GM19328 (cell line): ENCODE data around the gene ZNF423.
"Not testable (repeated sequence)": the region's sequence is repeated elsewhere in the genome, so short reads cannot be mapped to it uniquely, and the experiment has no call there.

ENCODE experiments used
- ATAC-seq: cut with Tn5 transposase; IDR thresholded peaks from one replicate; pipeline ENCODE4 v1.9.1; 2021; ENCODE audit warnings: mild to moderate bottlenecking, moderate library complexity; ENCODE audit not compliant: unreplicated experiment

The ZNF423 gene

GRCh38 chr16:49855822-49856671 is at the start of gene ZNF423:
TSS of gene ZNF423 (minus strand) at chr16:49856112. CDS start at chr16:49855774, 338 bp downstream.
- no peak for ATAC-seq

GRCh38 chr16:49904348-49905062 is 48.6 kb upstream of the ZNF423 start:
- ATAC-seq = no peak

GRCh38 chr16:49902908-49903307 is 47.0 kb upstream of the ZNF423 start:
- no peak for ATAC-seq

DNA sequence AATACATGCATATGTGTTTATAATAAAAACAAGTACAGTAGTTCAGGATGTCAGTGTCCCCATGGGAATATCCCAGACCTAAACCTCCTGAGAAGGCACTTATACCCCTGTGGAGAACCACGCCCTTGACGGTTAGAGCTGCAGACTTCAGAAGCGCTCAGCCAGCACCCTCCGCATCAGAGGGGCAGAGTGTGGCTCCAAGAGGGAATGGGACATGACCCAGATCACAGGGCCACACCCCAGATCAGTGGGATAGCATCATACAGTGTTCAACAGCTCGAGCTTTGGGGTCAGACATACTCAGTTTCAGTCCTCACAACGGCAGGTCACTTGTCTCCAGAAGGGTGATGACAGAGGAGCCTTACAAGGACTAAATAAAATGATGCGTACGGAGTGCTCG is 45.8 kb upstream of the ZNF423 start:
- ATAC-seq = no peak

- ATAC-seq = no peak
These were observed 45.0 kb upstream of the ZNF423 start for GRCh38 chr16:49900875-49901274.

GRCh38 chr16:49899991-49900695 is 44.2 kb upstream of the ZNF423 start:
- no peak for ATAC-seq

GRCh38 chr16:49896447-49896964 is 40.6 kb upstream of the ZNF423 start:
- no peak for ATAC-seq

DNA sequence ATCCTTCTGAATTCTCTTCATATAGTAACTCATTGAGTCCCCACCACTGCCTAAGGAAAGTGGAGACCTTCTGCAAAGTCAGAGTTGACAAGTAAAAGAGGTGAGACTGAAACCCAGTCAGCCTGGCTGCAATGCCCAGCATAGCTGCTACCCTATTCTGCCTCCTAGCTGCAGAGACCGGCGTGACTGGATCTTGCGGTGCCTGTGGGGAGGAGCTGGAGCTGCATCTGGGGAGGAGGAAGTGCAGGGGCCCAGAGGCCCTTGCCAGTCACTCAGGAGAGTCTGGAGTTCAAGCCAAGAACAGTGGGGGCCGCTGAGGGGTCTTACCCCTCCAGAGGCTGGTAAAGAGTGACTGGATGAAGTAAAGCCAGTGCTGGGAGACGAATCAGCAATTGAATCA is 35.0 kb upstream of the ZNF423 start:
- no peak for ATAC-seq

- ATAC-seq = no peak
These were observed 33.9 kb upstream of the ZNF423 start for GRCh38 chr16:49889725-49890397.

GRCh38 chr16:49886554-49887094 is 30.7 kb upstream of the ZNF423 start:
- no peak for ATAC-seq

GRCh38 chr16:49884033-49885015 is 28.4 kb upstream of the ZNF423 start:
- no peak for ATAC-seq

DNA sequence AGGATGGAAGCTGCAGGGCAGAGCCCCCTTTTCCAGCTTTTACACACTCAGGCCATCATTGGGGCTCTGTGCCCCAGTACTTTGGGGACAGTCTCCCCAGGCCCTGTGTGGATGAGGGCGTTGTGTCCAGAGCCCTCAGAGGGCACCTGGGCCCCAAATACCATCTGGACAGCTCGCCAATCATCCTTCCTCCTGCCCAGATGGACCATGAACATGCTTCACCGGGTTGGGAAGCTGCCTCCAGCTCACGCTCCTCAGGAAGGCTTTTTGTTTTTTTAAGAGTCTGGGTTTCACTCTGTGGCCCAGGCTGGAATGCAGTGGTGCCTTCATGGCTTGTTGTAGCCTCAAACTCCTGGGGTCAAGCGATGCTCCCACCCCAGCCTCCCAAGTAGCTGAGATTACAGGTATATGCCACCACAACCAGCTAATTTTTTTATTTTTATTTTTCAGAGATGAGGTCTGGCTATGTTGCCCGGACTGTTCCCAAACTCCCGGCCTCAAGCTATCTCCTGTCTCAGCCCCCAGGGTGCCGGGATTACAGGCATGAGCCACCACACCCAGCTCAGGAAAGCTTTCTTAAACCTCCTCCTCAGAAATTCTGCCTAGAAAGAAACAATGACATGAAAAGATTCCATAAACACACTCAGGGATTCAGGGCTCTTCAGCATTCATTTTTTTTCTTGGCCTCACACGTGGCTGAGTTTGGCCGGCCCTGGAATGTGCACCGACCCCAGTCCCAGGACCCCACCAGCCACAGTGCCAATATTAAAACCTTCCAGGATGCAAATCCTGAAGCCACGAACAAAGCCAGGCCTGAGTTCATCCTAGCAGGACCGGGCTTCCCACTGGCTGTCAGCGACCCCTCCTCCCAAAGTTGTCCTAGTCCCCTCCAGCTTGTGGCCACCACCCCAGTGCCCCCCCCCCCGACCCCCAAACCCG is 27.4 kb upstream of the ZNF423 start:
- no peak for ATAC-seq

- no peak for ATAC-seq
These were observed 26.0 kb upstream of the ZNF423 start for GRCh38 chr16:49881890-49882289.

DNA sequence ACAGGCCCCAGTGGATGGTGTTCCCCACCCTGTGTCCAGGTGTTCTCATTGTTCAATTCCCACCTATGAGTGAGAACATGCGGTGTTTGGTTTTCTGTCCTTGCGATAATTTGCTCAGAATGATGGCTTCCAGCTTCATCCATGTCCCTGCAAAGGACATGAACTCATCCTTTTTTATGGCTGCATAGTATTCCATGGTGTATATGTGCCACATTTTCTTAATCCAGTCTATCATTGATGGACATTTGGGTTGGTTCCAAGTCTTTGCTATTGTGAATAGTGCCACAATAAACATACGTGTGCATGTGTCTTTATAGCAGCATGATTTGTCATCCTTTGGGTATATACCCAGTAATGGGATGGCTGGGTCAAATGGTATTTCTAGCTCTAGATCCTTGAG is 22.6 kb upstream of the ZNF423 start:
- not testable (repeated sequence) for ATAC-seq

DNA sequence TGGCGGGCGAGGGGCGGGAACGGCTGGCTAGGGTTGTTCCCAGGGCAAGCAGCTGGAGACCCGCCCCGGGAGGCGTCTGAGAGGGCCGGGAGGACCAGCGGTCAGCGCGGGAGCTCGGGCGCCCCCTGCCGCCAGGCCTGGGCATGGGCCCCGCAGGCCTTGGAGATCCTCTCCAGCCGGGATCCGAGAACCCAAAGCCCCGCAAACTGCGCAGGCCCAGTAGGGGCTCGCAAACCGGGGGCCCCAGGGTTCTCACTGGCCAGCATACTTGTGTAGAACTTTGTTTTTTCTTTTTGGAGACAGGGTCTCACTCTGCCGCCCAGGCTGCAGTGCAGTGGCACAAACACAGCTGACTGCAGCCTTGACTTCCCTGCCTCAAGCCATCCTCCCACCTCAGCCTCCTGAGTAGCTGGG is 20.8 kb upstream of the ZNF423 start:
- ATAC-seq = no peak

- ATAC-seq = no peak
These were observed 20.1 kb upstream of the ZNF423 start for GRCh38 chr16:49875806-49876715.

- no peak for ATAC-seq
These were observed 18.8 kb upstream of the ZNF423 start for GRCh38 chr16:49874613-49875237.
